ENCODE results near the gene ELAVL2. TPM values are rescaled to one million over a fixed set of nuclear protein-coding genes. Genes with fewer than 3 reads are reported as not detected.

Gene ELAVL2
- total RNA-seq = 0.32 TPM in 1 of 2 replicates, not detected in the other

DNA sequence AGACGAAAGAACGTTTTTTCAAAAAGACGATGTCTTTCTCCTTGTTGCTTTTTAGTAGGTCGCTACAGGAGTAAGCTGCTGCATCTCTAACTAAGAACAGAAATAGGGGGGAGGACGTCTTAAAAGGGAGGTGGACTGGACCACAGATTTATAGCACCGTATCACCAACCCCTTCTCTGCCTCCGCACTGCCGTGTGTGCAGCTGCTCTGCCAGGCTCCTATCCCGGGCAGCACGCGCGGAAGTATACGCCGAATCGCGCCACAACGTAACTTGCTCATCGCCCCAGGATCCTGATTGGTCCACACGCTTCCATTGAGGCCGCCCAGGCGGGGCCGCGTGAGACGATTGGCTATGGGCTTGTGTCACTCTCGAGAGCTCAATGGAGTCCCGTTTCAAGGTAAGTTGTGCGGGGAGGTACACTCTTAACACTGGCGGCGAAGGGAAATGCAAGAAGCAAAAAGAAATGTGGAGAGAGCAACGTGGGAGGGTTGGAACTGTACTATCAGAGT is at the start of gene ELAVL2:
ELAVL2 (minus strand) TSS at position 121 of the 510 bp plus-strand sequence. CDS start 64,006 bp downstream, outside the sequence.

